HEK293 (cell line): ENCODE measurements around the gene CRELD1.

ENCODE experiments used
- FEZF1 ChIP-seq: fragments of 450-650 bp; formaldehyde crosslinking; IDR thresholded peaks from 2 replicates; pipeline ENCODE4 v1.5.1; 2016; ENCODE audit warnings: missing biosample characterization, missing genetic modification characterization
- GLIS1 ChIP-seq: fragments of 450-650 bp; formaldehyde crosslinking; IDR thresholded peaks from 2 replicates; pipeline ENCODE4 v1.5.1; 2016; ENCODE audit warnings: missing biosample characterization, missing genetic modification characterization
- HOXD13 ChIP-seq: sonication (generic); formaldehyde crosslinking; IDR thresholded peaks from 2 replicates; pipeline ENCODE4 v1.8.0; 2022; ENCODE audit warnings: missing genetic modification reagents, borderline replicate concordance
- MYNN ChIP-seq: fragments of 450-650 bp; formaldehyde crosslinking; IDR thresholded peaks from 2 replicates; pipeline ENCODE4 v1.5.1; 2016; ENCODE audit warnings: missing biosample characterization, missing genetic modification characterization, borderline replicate concordance
- REPIN1 ChIP-seq: fragments of 450-650 bp; formaldehyde crosslinking; IDR thresholded peaks from 2 replicates; pipeline ENCODE4 v1.5.1; 2017; ENCODE audit warnings: missing biosample characterization, missing genetic modification characterization, low read depth
- SCRT1 ChIP-seq: fragments of 450-650 bp; formaldehyde crosslinking; IDR thresholded peaks from 2 replicates; pipeline ENCODE4 v1.5.1; 2016; ENCODE audit warnings: missing biosample characterization, missing genetic modification characterization, borderline replicate concordance
- SP2 ChIP-seq: fragments of 450-650 bp; formaldehyde crosslinking; IDR thresholded peaks from 2 replicates; pipeline ENCODE4 v1.5.1; 2016; ENCODE audit warnings: missing biosample characterization, missing genetic modification characterization
- SP3 ChIP-seq: fragments of 450-650 bp; formaldehyde crosslinking; IDR thresholded peaks from 2 replicates; pipeline ENCODE4 v1.5.1; 2016; ENCODE audit warnings: missing biosample characterization, missing genetic modification characterization
- YY2 ChIP-seq: fragments of 450-650 bp; formaldehyde crosslinking; IDR thresholded peaks from 2 replicates; pipeline ENCODE4 v1.5.1; 2016; ENCODE audit warnings: missing biosample characterization, missing genetic modification characterization
- ZBTB21 ChIP-seq: fragments of 450-650 bp; formaldehyde crosslinking; IDR thresholded peaks from 2 replicates; pipeline ENCODE4 v1.5.1; 2017; ENCODE audit warnings: missing biosample characterization, missing genetic modification characterization
- ZNF138 ChIP-seq: fragments of 450-650 bp; formaldehyde crosslinking; IDR thresholded peaks from 2 replicates; pipeline ENCODE4 v1.5.1; 2016; ENCODE audit warnings: missing biosample characterization, missing genetic modification characterization, borderline replicate concordance
- ZNF146 ChIP-seq: fragments of 450-650 bp; formaldehyde crosslinking; IDR thresholded peaks from 2 replicates; pipeline ENCODE4 v1.5.1; 2016; ENCODE audit warnings: missing biosample characterization, missing genetic modification characterization
- ZNF16 ChIP-seq: fragments of 450-650 bp; formaldehyde crosslinking; IDR thresholded peaks from 2 replicates; pipeline ENCODE4 v1.5.1; 2016; ENCODE audit warnings: low read depth, missing biosample characterization, missing genetic modification characterization
- ZNF184 ChIP-seq: fragments of 450-650 bp; IDR thresholded peaks from 2 replicates; pipeline ENCODE4 v1.5.1; 2018; ENCODE audit warnings: missing biosample characterization, mild to moderate bottlenecking, missing genetic modification characterization
- ZNF19 ChIP-seq: fragments of 450-650 bp; formaldehyde crosslinking; IDR thresholded peaks from 2 replicates; pipeline ENCODE4; 2016; ENCODE audit warnings: missing biosample characterization, missing genetic modification characterization, low read depth
- ZNF221 ChIP-seq: fragments of 450-650 bp; formaldehyde crosslinking; IDR thresholded peaks from 2 replicates; pipeline ENCODE4 v1.5.1; 2017; ENCODE audit warnings: missing biosample characterization, missing genetic modification characterization, borderline replicate concordance
- ZNF335 ChIP-seq: fragments of 450-650 bp; formaldehyde crosslinking; conservative IDR thresholded peaks from 2 replicates; pipeline ENCODE4 v1.5.1; 2016; ENCODE audit warnings: missing biosample characterization, missing genetic modification characterization
- ZNF514 ChIP-seq: fragments of 450-650 bp; formaldehyde crosslinking; IDR thresholded peaks from 2 replicates; pipeline ENCODE4 v1.5.1; 2016; ENCODE audit warnings: missing biosample characterization, missing genetic modification characterization
- ZNF549 ChIP-seq: fragments of 450-650 bp; IDR thresholded peaks from 2 replicates; pipeline ENCODE4 v1.5.1; 2018; ENCODE audit warnings: missing biosample characterization, missing genetic modification characterization, mild to moderate bottlenecking, inconsistent platforms, moderate library complexity
- ZNF558 ChIP-seq: fragments of 450-650 bp; formaldehyde crosslinking; IDR thresholded peaks from 2 replicates; pipeline ENCODE4 v1.5.1; 2016; ENCODE audit warnings: missing biosample characterization, missing genetic modification characterization
- ZNF600 ChIP-seq: fragments of 450-650 bp; formaldehyde crosslinking; IDR thresholded peaks from 2 replicates; pipeline ENCODE4 v1.5.1; 2016; ENCODE audit warnings: missing biosample characterization, missing genetic modification characterization
- ZNF701 ChIP-seq: fragments of 450-650 bp; formaldehyde crosslinking; IDR thresholded peaks from 2 replicates; pipeline ENCODE4 v1.5.1; 2016; ENCODE audit warnings: missing biosample characterization, missing genetic modification characterization
- ZNF747 ChIP-seq: fragments of 450-650 bp; formaldehyde crosslinking; IDR thresholded peaks from 2 replicates; pipeline ENCODE4 v1.5.1; 2016; ENCODE audit warnings: missing biosample characterization, missing genetic modification characterization
- ZNF792 ChIP-seq: fragments of 450-650 bp; formaldehyde crosslinking; IDR thresholded peaks from 2 replicates; pipeline ENCODE4 v1.5.1; 2016; ENCODE audit warnings: missing biosample characterization, missing genetic modification characterization
- TF ChIP-seq, protein P1 (sequence below): fragments of 450-650 bp; formaldehyde crosslinking; IDR thresholded peaks from 2 replicates; pipeline ENCODE4 v1.5.1; 2016; ENCODE audit warnings: missing biosample characterization, missing genetic modification characterization
- TF ChIP-seq, protein P2 (sequence below): fragments of 450-650 bp; formaldehyde crosslinking; IDR thresholded peaks from 2 replicates; pipeline ENCODE4 v1.5.1; 2016; ENCODE audit warnings: missing biosample characterization, missing genetic modification characterization
- TF ChIP-seq, protein P3 (sequence below): fragments of 450-650 bp; IDR thresholded peaks from 2 replicates; pipeline ENCODE4 v1.5.1; 2018; ENCODE audit warnings: missing biosample characterization, mild to moderate bottlenecking, missing genetic modification characterization
- TF ChIP-seq, protein P4 (sequence below): fragments of 450-650 bp; formaldehyde crosslinking; IDR thresholded peaks from 2 replicates; pipeline ENCODE4 v1.5.1; 2017; ENCODE audit warnings: missing biosample characterization, missing genetic modification characterization
- TF ChIP-seq, protein P5 (sequence below): fragments of 450-650 bp; IDR thresholded peaks from 2 replicates; pipeline ENCODE4 v1.5.1; 2018; ENCODE audit warnings: missing biosample characterization, missing genetic modification characterization

CRELD1 gene

DNA sequence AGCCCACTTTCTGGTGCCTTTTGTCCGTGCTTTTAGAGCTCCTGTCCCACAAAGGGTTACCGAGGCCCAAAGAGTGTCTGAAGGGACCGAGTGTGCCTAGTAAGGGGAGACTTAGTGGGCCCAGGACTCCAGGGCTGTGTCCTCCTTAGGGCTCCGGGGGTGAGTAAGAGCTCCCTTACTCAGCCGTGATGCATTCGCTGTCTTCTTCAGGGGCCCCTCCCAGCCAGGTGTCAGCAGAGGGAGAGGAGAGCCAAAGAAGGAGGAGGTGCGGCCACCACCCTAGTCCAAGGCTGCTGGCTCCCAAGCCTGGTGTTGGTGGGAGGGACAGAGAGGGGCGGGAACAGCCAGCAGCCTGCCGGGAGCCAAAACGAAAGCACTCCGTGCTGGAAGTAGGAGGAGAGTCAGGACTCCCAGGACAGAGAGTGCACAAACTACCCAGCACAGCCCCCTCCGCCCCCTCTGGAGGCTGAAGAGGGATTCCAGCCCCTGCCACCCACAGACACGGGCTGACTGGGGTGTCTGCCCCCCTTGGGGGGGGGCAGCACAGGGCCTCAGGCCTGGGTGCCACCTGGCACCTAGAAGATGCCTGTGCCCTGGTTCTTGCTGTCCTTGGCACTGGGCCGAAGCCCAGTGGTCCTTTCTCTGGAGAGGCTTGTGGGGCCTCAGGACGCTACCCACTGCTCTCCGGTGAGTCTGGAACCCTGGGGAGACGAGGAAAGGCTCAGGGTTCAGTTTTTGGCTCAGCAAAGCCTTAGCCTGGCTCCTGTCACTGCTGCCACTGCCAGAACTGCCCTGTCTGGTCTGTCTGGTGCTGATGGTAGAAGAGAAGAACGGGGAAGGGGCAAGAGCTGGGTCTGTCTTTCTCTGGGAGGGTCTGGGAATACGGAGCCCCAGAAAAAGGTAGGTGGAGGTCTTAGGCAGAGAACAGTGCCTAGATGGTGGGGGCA lies 16.6 kb upstream of the CRELD1 start, which contains the start of gene IL17RC (continued):
- TF ChIP-seq HOXD13 (CRISPR knock-in tag) (no peak), FEZF1 (tag by site-specific recombination) (no peak), ZNF701 (tag by site-specific recombination) (no peak), SCRT1 (no peak), ZNF600 (tag by site-specific recombination) (peak; percentile 100), ZNF514 (tag by site-specific recombination) (no peak), SP2 (peak; percentile 90), REPIN1 (tag by site-specific recombination) (no peak), YY2 (no peak), ZNF138 (tag by site-specific recombination) (no peak), ZNF146 (tag by site-specific recombination) (no peak), ZNF747 (tag by site-specific recombination) (no peak), ZNF558 (tag by site-specific recombination) (no peak), MYNN (tag by site-specific recombination) (no peak), ZNF549 (no peak), SP3 (tag by site-specific recombination) (peak; percentile 83), ZNF19 (tag by site-specific recombination) (no peak), ZNF184 (no peak), ZNF221 (tag by site-specific recombination) (no peak), ZNF16 (tag by site-specific recombination) (no peak), ZNF792 (tag by site-specific recombination) (no peak), GLIS1 (peak; percentile 70), ZNF335 (tag by site-specific recombination) (peak; percentile 67), ZBTB21 (no peak)
- TF ChIP-seq, protein P1, sequence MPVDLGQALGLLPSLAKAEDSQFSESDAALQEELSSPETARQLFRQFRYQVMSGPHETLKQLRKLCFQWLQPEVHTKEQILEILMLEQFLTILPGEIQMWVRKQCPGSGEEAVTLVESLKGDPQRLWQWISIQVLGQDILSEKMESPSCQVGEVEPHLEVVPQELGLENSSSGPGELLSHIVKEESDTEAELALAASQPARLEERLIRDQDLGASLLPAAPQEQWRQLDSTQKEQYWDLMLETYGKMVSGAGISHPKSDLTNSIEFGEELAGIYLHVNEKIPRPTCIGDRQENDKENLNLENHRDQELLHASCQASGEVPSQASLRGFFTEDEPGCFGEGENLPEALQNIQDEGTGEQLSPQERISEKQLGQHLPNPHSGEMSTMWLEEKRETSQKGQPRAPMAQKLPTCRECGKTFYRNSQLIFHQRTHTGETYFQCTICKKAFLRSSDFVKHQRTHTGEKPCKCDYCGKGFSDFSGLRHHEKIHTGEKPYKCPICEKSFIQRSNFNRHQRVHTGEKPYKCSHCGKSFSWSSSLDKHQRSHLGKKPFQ (tag by site-specific recombination), result no peak
- TF ChIP-seq, protein P2, sequence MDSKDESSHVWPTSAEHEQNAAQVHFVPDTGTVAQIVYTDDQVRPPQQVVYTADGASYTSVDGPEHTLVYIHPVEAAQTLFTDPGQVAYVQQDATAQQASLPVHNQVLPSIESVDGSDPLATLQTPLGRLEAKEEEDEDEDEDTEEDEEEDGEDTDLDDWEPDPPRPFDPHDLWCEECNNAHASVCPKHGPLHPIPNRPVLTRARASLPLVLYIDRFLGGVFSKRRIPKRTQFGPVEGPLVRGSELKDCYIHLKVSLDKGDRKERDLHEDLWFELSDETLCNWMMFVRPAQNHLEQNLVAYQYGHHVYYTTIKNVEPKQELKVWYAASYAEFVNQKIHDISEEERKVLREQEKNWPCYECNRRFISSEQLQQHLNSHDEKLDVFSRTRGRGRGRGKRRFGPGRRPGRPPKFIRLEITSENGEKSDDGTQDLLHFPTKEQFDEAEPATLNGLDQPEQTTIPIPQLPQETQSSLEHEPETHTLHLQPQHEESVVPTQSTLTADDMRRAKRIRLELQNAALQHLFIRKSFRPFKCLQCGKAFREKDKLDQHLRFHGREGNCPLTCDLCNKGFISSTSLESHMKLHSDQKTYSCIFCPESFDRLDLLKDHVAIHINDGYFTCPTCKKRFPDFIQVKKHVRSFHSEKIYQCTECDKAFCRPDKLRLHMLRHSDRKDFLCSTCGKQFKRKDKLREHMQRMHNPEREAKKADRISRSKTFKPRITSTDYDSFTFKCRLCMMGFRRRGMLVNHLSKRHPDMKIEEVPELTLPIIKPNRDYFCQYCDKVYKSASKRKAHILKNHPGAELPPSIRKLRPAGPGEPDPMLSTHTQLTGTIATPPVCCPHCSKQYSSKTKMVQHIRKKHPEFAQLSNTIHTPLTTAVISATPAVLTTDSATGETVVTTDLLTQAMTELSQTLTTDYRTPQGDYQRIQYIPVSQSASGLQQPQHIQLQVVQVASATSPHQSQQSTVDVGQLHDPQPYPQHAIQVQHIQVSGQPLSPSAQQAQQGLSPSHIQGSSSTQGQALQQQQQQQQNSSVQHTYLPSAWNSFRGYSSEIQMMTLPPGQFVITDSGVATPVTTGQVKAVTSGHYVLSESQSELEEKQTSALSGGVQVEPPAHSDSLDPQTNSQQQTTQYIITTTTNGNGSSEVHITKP, result no peak
- TF ChIP-seq, protein P3, sequence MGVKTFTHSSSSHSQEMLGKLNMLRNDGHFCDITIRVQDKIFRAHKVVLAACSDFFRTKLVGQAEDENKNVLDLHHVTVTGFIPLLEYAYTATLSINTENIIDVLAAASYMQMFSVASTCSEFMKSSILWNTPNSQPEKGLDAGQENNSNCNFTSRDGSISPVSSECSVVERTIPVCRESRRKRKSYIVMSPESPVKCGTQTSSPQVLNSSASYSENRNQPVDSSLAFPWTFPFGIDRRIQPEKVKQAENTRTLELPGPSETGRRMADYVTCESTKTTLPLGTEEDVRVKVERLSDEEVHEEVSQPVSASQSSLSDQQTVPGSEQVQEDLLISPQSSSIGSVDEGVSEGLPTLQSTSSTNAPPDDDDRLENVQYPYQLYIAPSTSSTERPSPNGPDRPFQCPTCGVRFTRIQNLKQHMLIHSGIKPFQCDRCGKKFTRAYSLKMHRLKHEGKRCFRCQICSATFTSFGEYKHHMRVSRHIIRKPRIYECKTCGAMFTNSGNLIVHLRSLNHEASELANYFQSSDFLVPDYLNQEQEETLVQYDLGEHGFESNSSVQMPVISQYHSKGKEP (tag by site-specific recombination), result no peak
- TF ChIP-seq, protein P4, sequence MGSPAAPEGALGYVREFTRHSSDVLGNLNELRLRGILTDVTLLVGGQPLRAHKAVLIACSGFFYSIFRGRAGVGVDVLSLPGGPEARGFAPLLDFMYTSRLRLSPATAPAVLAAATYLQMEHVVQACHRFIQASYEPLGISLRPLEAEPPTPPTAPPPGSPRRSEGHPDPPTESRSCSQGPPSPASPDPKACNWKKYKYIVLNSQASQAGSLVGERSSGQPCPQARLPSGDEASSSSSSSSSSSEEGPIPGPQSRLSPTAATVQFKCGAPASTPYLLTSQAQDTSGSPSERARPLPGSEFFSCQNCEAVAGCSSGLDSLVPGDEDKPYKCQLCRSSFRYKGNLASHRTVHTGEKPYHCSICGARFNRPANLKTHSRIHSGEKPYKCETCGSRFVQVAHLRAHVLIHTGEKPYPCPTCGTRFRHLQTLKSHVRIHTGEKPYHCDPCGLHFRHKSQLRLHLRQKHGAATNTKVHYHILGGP, result no peak
- TF ChIP-seq, protein P5, sequence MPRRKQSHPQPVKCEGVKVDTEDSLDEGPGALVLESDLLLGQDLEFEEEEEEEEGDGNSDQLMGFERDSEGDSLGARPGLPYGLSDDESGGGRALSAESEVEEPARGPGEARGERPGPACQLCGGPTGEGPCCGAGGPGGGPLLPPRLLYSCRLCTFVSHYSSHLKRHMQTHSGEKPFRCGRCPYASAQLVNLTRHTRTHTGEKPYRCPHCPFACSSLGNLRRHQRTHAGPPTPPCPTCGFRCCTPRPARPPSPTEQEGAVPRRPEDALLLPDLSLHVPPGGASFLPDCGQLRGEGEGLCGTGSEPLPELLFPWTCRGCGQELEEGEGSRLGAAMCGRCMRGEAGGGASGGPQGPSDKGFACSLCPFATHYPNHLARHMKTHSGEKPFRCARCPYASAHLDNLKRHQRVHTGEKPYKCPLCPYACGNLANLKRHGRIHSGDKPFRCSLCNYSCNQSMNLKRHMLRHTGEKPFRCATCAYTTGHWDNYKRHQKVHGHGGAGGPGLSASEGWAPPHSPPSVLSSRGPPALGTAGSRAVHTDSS (tag by site-specific recombination), result no peak
